Fibroblast of upper back skin (primary cell): ENCODE measurements around the gene MEFV.
"Not testable (repeated sequence)": the region's sequence is repeated elsewhere in the genome, so short reads cannot be mapped to it uniquely, and the experiment has no call there.

Experiments used
- DNase-seq: peaks from one replicate; pipeline ENCODE4 v3.0.0-alpha.2; 2013

Gene MEFV

GRCh38 chr16:3214904-3215600 lies 41.4 kb downstream of the MEFV start:
- no peak for DNase-seq

- no peak for DNase-seq
Observed at GRCh38 chr16:3212567-3212966, 43.9 kb downstream of the MEFV start.

DNA sequence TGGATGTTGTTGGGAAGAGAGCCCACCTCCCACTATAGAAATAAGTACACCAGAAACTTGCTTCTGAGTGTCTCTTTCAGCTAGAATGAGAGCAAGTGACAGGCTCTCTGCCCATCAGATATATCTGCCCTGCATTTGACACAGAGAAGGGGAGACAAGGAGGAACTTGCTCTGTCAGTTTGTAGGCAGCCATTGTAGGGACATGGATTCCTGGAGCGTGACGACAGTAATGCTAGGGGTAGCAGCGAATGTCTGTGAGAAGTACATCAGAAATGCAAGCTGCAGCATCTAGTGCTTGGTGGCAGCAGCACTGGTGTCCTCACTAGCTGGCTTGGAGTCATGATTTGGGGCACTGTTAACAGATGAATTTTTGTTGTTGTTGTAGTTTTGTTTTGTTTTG lies 44.4 kb downstream of the MEFV start:
- no peak for DNase-seq

DNA sequence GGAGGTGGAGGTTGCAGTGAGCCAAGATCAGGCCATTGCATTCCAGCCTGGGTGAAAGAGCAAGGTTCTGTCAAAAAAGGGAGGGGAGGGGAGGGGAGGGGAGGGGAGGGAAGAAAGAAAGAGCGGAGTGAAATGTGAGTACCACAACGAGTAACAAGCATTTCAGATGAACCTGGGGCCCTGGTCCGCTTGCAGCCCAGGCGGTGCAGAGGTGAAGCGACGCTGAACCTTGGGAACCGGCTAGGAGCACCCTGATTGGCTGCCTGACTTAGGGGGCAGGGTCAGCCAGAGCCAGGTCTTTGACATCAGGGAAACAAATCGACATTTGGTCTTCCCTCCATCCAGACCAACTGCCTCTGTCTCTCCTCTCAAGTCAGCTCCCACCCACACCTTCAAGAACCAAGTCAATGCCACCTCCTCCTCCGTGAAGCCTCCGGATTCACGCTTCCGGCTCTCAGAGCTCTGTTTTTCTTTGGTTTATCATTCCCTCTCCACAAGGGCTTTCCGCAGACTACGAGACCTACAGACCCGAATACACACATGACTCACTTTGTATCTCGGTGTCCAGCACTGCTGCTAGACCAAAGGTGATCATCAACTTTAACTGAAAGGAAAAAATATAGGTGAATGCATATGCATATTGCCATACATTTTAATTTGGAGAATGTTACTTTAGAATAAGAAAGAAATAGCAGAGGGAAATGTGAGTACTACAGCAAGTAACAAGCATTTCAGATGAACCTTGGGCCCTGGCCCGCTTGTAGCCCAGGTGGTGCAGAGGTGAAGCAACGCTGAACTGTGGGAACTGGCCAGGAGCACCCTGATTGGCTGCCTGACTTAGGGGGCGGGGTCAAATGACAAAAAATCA lies 49.1 kb downstream of the MEFV start:
- DNase-seq: no peak

GRCh38 chr16:3205939-3206338 lies 50.5 kb downstream of the MEFV start:
- not testable (repeated sequence) for DNase-seq

- DNase-seq: no peak
Observed at GRCh38 chr16:3202903-3203539, 53.4 kb downstream of the MEFV start.

DNA sequence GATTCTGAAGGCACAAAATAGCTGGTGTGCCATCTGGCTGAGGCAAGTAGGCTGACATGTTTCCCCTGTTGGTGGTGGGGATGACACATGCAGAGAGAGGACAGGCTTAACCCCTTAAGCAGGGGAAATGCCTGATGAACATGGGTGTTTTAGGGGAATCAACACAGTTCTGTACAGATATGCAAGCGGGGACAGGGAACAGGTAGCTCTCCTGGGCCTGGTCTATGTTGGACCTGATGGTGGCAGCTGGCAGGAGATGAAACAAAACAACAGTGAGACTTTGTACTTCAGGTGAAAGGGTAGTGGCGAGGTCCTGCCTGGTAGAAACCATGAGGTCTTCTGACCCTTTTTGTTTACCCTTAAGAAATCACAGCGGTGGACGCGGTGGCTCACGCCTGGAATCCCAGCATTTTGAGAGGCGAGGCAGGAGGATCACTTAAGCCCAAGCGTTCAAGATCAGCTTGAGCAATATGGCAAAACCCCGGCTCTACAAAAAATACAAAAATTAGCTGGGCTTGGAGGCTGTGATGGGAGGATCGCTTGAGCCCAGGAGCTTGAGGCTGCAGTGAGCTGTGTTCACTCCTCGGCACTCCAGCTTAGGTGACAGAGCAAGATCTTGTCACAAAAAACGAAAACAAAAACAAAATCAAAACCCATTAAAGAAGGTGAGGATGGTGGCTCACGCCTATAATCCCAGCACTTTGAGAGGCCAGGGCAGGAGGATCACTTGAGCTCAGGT lies 57.9 kb downstream of the MEFV start:
- DNase-seq: no peak

- DNase-seq: not testable (repeated sequence)
Observed at GRCh38 chr16:3197694-3198333, 58.6 kb downstream of the MEFV start.

DNA sequence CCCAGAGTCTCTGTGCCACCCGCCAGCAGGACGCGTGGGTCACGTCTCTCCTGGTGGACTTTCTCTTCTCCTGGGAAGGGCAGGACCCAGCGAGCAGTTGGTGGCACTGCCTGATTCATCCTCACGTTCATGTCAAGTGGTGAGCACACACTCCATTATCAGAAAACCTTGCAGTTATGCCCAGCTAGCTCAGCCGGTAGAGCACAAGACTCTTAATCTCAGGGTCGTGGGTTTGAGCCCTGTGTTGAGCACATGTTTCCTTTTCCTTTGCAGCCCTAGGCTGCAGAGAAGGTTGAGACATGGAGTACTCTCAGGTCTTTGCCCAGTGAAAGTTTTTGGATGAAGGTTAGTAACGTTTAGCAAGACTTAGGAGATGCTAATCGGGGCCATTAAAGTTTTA lies 60.5 kb downstream of the MEFV start:
- no peak for DNase-seq

- no peak for DNase-seq
Observed at GRCh38 chr16:3194792-3195191, 61.6 kb downstream of the MEFV start.

GRCh38 chr16:3193221-3194212 lies 62.9 kb downstream of the MEFV start:
- DNase-seq: no peak

GRCh38 chr16:3192476-3193019 lies 63.9 kb downstream of the MEFV start:
- no peak for DNase-seq
